Mucosa of gallbladder (tissue), 1 donor: ENCODE measurements around the gene RBFOX2. TPM values are rescaled to one million over a fixed set of nuclear protein-coding genes. Genes with fewer than 3 reads are reported as not detected.
"Not testable (repeated sequence)": the region's sequence is repeated elsewhere in the genome, so short reads cannot be mapped to it uniquely, and the experiment has no call there.

Experiments
- DNase-seq: peaks from one replicate; pipeline ENCODE4 v3.0.0-alpha.2; 2020; ENCODE audit warnings: low spot score
- total RNA-seq: library from RNA; stranded (reverse); gene quantifications from one replicate; pipeline ENCODE4 v1.2.1, GENCODE V29; 2021
- donor health status: DM: no; HTN: no; CAD: no.

RBFOX2 gene
- total RNA-seq, 1 donor from 2014 or later, result 81.1 TPM

- no peak for DNase-seq
Observed at GRCh38 chr22:36042240-36042639, 13.6 kb upstream of the RBFOX2 start.

- DNase-seq, result no peak
Observed at GRCh38 chr22:36039125-36039524, 10.5 kb upstream of the RBFOX2 start.

- DNase-seq, result no peak
Observed at GRCh38 chr22:36037102-36037758, 8.6 kb upstream of the RBFOX2 start.

DNA sequence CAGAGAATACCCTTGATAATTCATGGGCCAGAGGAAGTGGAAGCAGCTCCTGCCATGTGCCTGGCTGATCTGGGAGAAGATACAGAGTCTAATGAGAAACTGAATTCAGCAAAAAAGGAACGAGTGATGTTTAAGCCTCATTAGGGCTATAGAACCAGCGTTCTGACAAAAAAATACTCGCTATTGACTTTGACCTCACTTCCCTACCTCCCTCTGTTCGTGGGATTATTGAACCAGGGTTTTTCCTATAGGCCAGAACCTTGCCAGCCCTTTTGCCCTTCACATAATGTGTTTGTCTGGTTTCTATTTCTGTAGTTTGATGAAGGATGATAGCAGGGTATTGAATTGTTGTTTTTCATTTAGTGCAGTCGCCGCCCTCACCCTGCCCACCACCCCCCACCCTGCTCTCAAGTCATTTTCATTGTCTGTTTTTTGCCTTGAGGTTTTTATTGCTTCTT, 7.6 kb upstream of the RBFOX2 start:
- DNase-seq, result no peak

- DNase-seq, result no peak
Observed at GRCh38 chr22:36032611-36033010, 4.0 kb upstream of the RBFOX2 start.

DNA sequence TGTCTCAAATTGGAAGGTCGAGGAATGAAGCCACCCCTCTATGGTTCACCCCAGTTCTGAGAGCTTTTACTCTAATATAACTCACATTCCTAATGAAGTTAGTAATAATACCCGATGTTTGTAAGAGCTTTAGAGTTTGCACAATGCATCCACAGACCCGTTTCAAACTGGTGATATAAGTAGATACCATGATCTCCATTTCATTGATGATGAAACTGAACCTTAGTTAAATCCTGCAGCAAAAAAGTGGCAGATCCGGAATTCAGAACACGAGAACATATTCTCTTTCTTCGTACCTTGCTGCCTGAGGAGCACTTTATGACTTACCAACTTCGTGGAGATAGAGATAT, 757 bp upstream of the RBFOX2 start:
- DNase-seq, result no peak

GRCh38 chr22:36027935-36028645, 534 bp downstream of the RBFOX2 start:
- no peak for DNase-seq

- DNase-seq, result no peak
Observed at GRCh38 chr22:36027579-36027934, 1.1 kb downstream of the RBFOX2 start.

- no peak for DNase-seq
Observed at GRCh38 chr22:36026741-36027140, 1.9 kb downstream of the RBFOX2 start.

GRCh38 chr22:36022697-36023096, 5.9 kb downstream of the RBFOX2 start:
- DNase-seq, result no peak

- DNase-seq, result no peak
Observed at GRCh38 chr22:36022162-36022561, 6.5 kb downstream of the RBFOX2 start.

- DNase-seq, result no peak
Observed at GRCh38 chr22:36021606-36022153, 6.9 kb downstream of the RBFOX2 start.

DNA sequence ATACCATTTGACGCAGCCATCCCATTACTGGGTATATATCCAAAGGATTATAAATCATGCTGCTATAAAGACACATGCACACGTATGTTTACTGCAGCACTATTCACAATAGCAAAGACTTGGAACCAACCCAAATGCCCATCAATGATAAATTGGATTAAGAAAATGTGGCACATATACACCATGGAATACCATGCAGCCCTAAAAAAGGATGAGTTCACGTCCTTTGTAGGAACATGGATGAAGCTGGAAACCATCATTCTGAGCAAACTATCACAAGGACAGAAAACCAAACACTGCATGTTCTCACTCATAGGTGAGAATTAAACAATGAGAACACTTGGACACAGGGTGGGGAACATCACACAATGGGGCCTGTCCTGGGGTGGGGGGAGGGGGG, 7.8 kb downstream of the RBFOX2 start:
- not testable (repeated sequence) for DNase-seq

DNA sequence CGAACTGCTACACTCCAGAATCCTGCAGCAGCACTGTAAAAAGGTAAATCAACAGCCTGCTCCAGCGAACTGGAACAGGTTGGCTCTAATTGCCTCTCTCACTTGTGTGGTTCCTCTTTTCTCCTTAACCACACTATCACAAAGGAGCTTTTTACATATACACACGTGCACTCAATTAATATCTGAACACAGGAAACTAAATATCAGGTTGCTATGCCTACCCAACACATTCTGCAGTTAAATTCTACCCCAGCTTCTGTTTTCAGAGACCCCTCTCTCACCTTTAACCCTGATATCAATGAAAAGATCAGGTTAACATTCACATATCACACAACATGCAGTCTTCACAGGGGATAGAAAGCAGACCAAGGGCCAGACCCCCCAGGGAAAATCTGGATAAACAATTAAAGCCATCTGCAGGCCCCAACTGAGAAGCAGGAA, 11.0 kb downstream of the RBFOX2 start:
- DNase-seq, result no peak

GRCh38 chr22:36016684-36017083, 11.9 kb downstream of the RBFOX2 start:
- DNase-seq, result no peak

DNA sequence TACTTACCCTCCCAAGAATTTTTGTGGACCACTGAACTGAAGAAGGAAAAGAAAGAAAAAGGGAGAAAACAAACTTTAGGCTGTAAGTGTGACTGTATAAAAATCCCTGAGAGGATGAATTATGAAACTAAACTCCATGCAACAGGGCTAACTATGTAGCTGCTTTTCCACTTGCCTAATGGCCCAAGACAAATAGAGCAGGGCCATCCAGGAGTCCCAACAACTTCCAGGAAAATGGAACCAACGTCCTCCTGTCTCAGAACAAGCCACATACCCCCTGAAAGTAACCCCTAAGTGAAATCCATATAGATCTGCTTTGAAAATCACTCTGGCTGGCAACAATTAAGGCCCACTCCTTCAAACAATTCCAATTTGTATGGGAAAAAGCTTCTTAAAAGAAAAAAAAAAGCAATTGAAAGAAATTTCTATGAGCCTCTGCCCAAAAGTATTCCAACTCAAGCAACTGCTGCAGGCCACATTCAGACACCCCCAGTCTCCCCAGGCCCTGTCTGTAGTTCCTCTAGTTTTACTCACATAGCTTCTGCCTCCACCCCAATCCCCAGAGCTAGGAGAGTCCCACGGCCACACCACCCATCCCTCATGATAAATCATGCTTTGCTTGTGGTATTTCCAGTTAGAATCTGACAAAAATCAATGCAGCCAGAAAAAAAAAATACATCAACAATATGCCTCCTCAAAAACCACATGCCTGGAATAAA, 12.7 kb downstream of the RBFOX2 start:
- DNase-seq, result no peak

- DNase-seq, result no peak
Observed at GRCh38 chr22:36015155-36015810, 13.3 kb downstream of the RBFOX2 start.

GRCh38 chr22:36014546-36015074, 14.0 kb downstream of the RBFOX2 start:
- DNase-seq, result no peak

DNA sequence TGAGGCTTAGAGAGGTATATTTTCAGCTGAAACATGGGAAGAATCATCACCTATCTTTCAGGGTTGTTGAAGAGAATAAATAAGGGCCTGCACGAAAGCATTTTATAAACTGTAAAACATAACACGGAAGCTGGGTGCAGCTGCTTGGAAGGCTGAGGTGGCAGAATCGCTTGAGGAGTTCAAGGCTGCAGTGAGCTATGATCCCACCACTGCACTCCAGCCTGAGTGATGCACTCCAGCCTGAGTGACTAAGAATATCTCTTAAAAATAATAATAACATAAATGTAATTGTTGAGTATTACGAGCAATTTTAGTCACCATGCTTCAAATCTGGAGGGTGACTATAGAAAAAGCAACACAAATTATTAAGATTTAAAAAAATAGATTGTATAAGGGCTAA, 16.3 kb downstream of the RBFOX2 start:
- DNase-seq, result no peak

GRCh38 chr22:36010882-36011281, 17.7 kb downstream of the RBFOX2 start:
- DNase-seq, result no peak

- no peak for DNase-seq
Observed at GRCh38 chr22:36010090-36010489, 18.5 kb downstream of the RBFOX2 start.

DNA sequence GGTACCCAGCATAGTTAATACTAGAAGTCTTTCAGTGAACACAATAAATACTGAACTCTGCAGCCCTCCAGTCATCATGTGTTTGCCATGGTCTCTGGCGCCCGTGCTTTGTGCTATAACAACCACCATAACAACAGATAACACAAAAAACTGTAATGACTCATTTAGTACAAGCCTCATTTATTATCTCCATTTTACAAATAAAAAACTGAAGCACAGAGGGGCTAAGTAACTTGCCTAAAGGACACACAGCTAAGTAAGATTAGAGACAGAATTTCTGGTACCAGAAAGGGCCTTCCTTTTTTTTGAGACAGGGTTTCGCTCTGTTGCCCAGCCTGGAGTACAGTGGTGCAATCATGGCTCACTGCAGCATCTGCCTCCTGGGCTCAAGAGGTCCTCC, 19.5 kb downstream of the RBFOX2 start:
- DNase-seq, result no peak
